DOHH2 (cell line): ENCODE data around the gene TFF2.

ENCODE experiments used
- H3F3A ChIP-seq: fragments of 200-600 bp; sonication (generic), shearing (Covaris generic); 2 replicates; pipeline ENCODE4 v1.6.0; 2016; ENCODE audit warnings: antibody characterized with exemption, mild to moderate bottlenecking; ENCODE audit not compliant: control insufficient read depth, insufficient read depth
- H3K27ac ChIP-seq: fragments of 200-600 bp; sonication (generic); 2 replicates; pipeline ENCODE4 v1.5.1; 2014; ENCODE audit warnings: low read depth, mild to moderate bottlenecking, low read length, moderate library complexity
- H3K27me3 ChIP-seq: fragments of 200-600 bp; sonication (generic); 2 replicates; pipeline ENCODE4 v1.6.1; 2014; ENCODE audit warnings: mild to moderate bottlenecking, low read length, mixed read lengths; ENCODE audit not compliant: control insufficient read depth
- H3K36me3 ChIP-seq: fragments of 200-600 bp; sonication (generic); 2 replicates; pipeline ENCODE4 v1.6.1; 2014; ENCODE audit warnings: mild to moderate bottlenecking, low read length, moderate library complexity, mixed read lengths; ENCODE audit not compliant: control insufficient read depth
- H3K4me1 ChIP-seq: fragments of 200-600 bp; sonication (generic); 2 replicates; pipeline ENCODE4 v1.6.1; 2014; ENCODE audit warnings: mild to moderate bottlenecking, low read length, mixed read lengths; ENCODE audit not compliant: control insufficient read depth
- H3K4me2 ChIP-seq: fragments of 200-600 bp; sonication (generic); 2 replicates; pipeline ENCODE4 v1.6.0; 2014; ENCODE audit warnings: mild to moderate bottlenecking, low read length, moderate library complexity
- H3K4me3 ChIP-seq: fragments of 200-600 bp; sonication (generic); 2 replicates; pipeline ENCODE4 v1.5.1; 2014; ENCODE audit warnings: mild to moderate bottlenecking, low read length, mixed read lengths
- H3K79me2 ChIP-seq: fragments of 200-600 bp; sonication (generic); 2 replicates; pipeline ENCODE4 v1.6.1; 2014; ENCODE audit warnings: mild to moderate bottlenecking, low read length, mixed read lengths; ENCODE audit not compliant: control insufficient read depth
- H3K9me2 ChIP-seq: fragments of 200-600 bp; sonication (generic); replicated peaks from 2 replicates; pipeline ENCODE4 v1.6.1; 2014; ENCODE audit warnings: mild to moderate bottlenecking, low read length, mixed read lengths; ENCODE audit not compliant: control insufficient read depth
- H3K9me3 ChIP-seq: fragments of 200-600 bp; sonication (generic); 2 replicates; pipeline ENCODE4 v1.6.1; 2014; ENCODE audit warnings: antibody characterized with exemption, low read length, mixed read lengths; ENCODE audit not compliant: control insufficient read depth, insufficient read depth
- H4K20me1 ChIP-seq: fragments of 200-600 bp; sonication (generic); 2 replicates; pipeline ENCODE4 v1.6.0; 2014; ENCODE audit warnings: low read depth, mild to moderate bottlenecking, antibody characterized with exemption, low read length, moderate library complexity; ENCODE audit not compliant: control insufficient read depth, insufficient read depth
- EZH2phosphoT487 ChIP-seq: fragments of 200-600 bp; sonication (generic); IDR thresholded peaks from 2 replicates; pipeline ENCODE4 v1.6.1; 2017; ENCODE audit warnings: borderline replicate concordance, mild to moderate bottlenecking, antibody characterized with exemption, low read length, moderate library complexity, mixed read lengths
- TF ChIP-seq, protein P1 (sequence below): fragments of 200-600 bp; sonication (generic); IDR thresholded peaks from one replicate; pipeline ENCODE4 v1.5.1; 2014; ENCODE audit warnings: antibody characterized with exemption, mild to moderate bottlenecking, low read depth, low read length; ENCODE audit not compliant: poor library complexity, severe bottlenecking

Gene TFF2

DNA sequence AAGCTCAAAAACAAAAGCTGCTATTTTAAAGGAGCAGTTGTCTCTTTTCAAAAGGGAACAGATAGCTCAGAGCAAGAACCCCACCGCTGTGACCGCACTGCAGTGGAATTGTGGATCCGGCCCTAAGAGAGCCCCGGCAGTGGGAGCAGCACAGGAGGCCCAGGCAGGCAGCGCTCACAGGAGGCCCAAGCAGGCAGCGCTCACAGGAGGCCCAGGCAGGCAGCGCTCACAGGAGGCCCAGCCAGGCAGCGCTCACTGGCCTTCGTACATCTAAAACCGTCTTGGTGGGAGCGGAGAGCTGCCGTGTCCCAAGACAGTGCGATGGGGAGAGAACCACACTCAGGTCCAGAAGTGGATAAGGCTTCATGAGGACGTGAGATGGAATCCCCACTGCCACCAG lies 39.6 kb downstream of the TFF2 start:
- no peaks in the 10 kb centered on the region for H4K20me1 ChIP-seq
- H3K27ac ChIP-seq, result no peak overlapping the region
- TF ChIP-seq, protein P1, sequence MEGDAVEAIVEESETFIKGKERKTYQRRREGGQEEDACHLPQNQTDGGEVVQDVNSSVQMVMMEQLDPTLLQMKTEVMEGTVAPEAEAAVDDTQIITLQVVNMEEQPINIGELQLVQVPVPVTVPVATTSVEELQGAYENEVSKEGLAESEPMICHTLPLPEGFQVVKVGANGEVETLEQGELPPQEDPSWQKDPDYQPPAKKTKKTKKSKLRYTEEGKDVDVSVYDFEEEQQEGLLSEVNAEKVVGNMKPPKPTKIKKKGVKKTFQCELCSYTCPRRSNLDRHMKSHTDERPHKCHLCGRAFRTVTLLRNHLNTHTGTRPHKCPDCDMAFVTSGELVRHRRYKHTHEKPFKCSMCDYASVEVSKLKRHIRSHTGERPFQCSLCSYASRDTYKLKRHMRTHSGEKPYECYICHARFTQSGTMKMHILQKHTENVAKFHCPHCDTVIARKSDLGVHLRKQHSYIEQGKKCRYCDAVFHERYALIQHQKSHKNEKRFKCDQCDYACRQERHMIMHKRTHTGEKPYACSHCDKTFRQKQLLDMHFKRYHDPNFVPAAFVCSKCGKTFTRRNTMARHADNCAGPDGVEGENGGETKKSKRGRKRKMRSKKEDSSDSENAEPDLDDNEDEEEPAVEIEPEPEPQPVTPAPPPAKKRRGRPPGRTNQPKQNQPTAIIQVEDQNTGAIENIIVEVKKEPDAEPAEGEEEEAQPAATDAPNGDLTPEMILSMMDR, result no peak
- no peak for TF ChIP-seq EZH2phosphoT487
- no peaks in the 10 kb centered on the region for H3K4me1 ChIP-seq
- H3K79me2 ChIP-seq, result no peaks in the 10 kb centered on the region
- H3F3A ChIP-seq, result no peaks in the 10 kb centered on the region
- H3K36me3 ChIP-seq, result no peaks in the 10 kb centered on the region
- no peak overlapping the region for H3K4me2 ChIP-seq
- H3K4me3 ChIP-seq, result no peak overlapping the region
- H3K9me2 ChIP-seq, result no peaks in the 10 kb centered on the region
- H3K27me3 ChIP-seq, result peaks cover 16% of the 10 kb centered on the region
- no peaks in the 10 kb centered on the region for H3K9me3 ChIP-seq

DNA sequence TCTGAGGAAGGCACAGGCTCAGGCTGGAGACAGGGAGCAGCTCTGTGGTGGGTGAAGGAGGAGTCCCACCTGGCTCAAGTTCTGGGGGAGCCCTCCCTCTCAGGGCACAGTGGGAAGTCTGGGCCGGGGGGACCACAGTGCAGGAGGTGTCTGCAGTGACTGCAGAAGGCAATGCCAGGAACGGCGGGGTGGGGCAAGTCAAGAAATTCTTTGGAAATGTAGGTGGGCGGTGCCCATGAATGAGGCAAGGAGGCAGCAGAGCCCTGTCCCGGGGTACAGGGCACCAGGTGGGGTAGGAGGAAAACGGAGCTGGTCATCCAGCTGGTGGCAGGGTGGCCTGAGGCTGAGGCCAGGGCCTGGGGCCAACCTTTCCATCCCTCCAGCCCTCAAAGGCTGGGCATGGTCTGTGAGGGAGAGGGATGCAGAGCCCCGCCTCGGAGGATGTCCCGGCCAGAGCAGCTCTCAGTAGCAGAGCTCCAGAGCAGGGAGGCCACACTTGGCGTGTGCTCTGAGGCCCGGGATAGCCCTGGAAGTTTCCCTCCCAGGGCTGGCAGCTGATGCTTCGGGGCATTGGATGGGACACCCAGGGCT lies 40.3 kb downstream of the TFF2 start:
- H3K79me2 ChIP-seq, result no peaks in the 10 kb centered on the region
- no peaks in the 10 kb centered on the region for H3K4me1 ChIP-seq
- no peaks in the 10 kb centered on the region for H3K9me2 ChIP-seq
- H3K4me3 ChIP-seq, result no peak overlapping the region
- H3K36me3 ChIP-seq, result no peaks in the 10 kb centered on the region
- no peaks in the 10 kb centered on the region for H4K20me1 ChIP-seq
- no peak overlapping the region for H3K4me2 ChIP-seq
- no peaks in the 10 kb centered on the region for H3K9me3 ChIP-seq
- H3K27me3 ChIP-seq, result peaks cover 16% of the 10 kb centered on the region
- H3F3A ChIP-seq, result no peaks in the 10 kb centered on the region
- TF ChIP-seq, protein P1, result no peak
- no peak overlapping the region for H3K27ac ChIP-seq

DNA sequence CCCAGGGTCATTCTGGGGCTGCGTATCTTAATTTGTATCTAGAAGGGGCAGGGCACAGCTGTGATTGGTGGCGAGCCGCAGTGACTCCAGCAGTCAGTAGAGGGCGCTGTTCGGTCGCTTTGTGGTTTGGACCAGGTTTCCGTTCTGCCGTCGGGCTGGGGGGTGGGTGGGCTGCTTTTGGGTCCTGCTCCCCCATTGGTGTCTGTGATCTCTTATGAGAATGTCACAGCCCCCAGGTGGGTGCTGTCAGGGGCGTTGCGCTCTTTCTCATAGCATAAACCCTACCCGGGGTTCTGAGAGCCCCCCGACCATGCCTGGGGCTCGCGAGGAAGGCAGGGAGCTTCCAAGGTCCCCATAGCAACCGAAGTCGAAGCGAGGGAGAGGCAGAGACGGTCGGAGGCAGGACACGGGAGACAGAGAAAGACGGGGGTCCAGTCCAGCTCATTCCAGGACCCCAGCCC lies 41.0 kb downstream of the TFF2 start:
- H3K27me3 ChIP-seq, result peaks cover 12% of the 10 kb centered on the region
- no peaks in the 10 kb centered on the region for H3K79me2 ChIP-seq
- H3K36me3 ChIP-seq, result no peaks in the 10 kb centered on the region
- no peak overlapping the region for H3K4me2 ChIP-seq
- no peaks in the 10 kb centered on the region for H3K9me3 ChIP-seq
- no peaks in the 10 kb centered on the region for H4K20me1 ChIP-seq
- TF ChIP-seq EZH2phosphoT487, result no peak
- TF ChIP-seq, protein P1, result peak; percentile 91
- no peaks in the 10 kb centered on the region for H3K9me2 ChIP-seq
- H3F3A ChIP-seq, result no peaks in the 10 kb centered on the region
- no peaks in the 10 kb centered on the region for H3K4me1 ChIP-seq
- no peak overlapping the region for H3K4me3 ChIP-seq
- no peak overlapping the region for H3K27ac ChIP-seq
